ENCODE measurements around the gene RNFT1.
A peak's percentile ranks its signal among the peaks of the same experiment; 100 is the strongest.
"Not testable (repeated sequence)": the region's sequence is repeated elsewhere in the genome, so short reads cannot be mapped to it uniquely, and the experiment has no call there.

RNFT1 gene

GRCh38 chr17:59964482-59965328, at the start of gene RNFT1:
Gene RNFT1, minus strand, starts transcription at chr17:59964740. Its CDS starts 77 bp downstream, at chr17:59964663.
- peak; percentile 93 for DNase-seq (ENCODE audit: low spot score)
- in situ Hi-C loops (cut with MboI; ENCODE audit: low pct_unique_long_range_greater_than_20kb, low sequenced_read_pairs, unreplicated experiment), result no loop called here
- TF ChIP-seq CTCF (IDR thresholded peaks at IDR 0.05; ENCODE audit: extremely low read depth, insufficient read depth, missing control alignments), result no peak

GRCh38 chr17:60009326-60009725, 44.8 kb upstream of the RNFT1 start:
- not testable (repeated sequence) for DNase-seq (ENCODE audit: low spot score)

GRCh38 chr17:60008377-60008776, 43.8 kb upstream of the RNFT1 start:
- DNase-seq (ENCODE audit: low spot score); in situ Hi-C loops (cut with MboI; ENCODE audit: low pct_unique_long_range_greater_than_20kb, low sequenced_read_pairs, unreplicated experiment): not testable (repeated sequence)

More at GRCh38 chr17:60009326-60009725, 44.8 kb upstream of the RNFT1 start:
- in situ Hi-C loops (cut with MboI; ENCODE audit: low pct_unique_long_range_greater_than_20kb, low sequenced_read_pairs, unreplicated experiment), result not testable (repeated sequence)

GRCh38 chr17:60006160-60006559, 41.6 kb upstream of the RNFT1 start:
- no peak for DNase-seq (ENCODE audit: low spot score)
- in situ Hi-C loops (cut with MboI; ENCODE audit: low pct_unique_long_range_greater_than_20kb, low sequenced_read_pairs, unreplicated experiment), result no loop called here
- TF ChIP-seq CTCF (IDR thresholded peaks at IDR 0.05; ENCODE audit: extremely low read depth, insufficient read depth, missing control alignments), result no peak

- in situ Hi-C loops (cut with MboI; ENCODE audit: low pct_unique_long_range_greater_than_20kb, low sequenced_read_pairs, unreplicated experiment); DNase-seq (ENCODE audit: low spot score): not testable (repeated sequence)
Measured at GRCh38 chr17:60004561-60004960, 40.0 kb upstream of the RNFT1 start.

- in situ Hi-C loops (cut with MboI; ENCODE audit: low pct_unique_long_range_greater_than_20kb, low sequenced_read_pairs, unreplicated experiment); DNase-seq (ENCODE audit: low spot score): not testable (repeated sequence)
Measured at GRCh38 chr17:60002405-60002804, 37.9 kb upstream of the RNFT1 start.

GRCh38 chr17:59996608-59997007, 32.1 kb upstream of the RNFT1 start:
- in situ Hi-C loops (cut with MboI; ENCODE audit: low pct_unique_long_range_greater_than_20kb, low sequenced_read_pairs, unreplicated experiment), result not testable (repeated sequence)

GRCh38 chr17:59975166-59975565, 10.6 kb upstream of the RNFT1 start:
- in situ Hi-C loops (cut with MboI; ENCODE audit: low pct_unique_long_range_greater_than_20kb, low sequenced_read_pairs, unreplicated experiment); DNase-seq (ENCODE audit: low spot score): not testable (repeated sequence)

More at GRCh38 chr17:59996608-59997007, 32.1 kb upstream of the RNFT1 start:
- DNase-seq (ENCODE audit: low spot score), result not testable (repeated sequence)

GRCh38 chr17:59973483-59973882, 8.9 kb upstream of the RNFT1 start:
- DNase-seq (ENCODE audit: low spot score); in situ Hi-C loops (cut with MboI; ENCODE audit: low pct_unique_long_range_greater_than_20kb, low sequenced_read_pairs, unreplicated experiment): not testable (repeated sequence)

- TF ChIP-seq CTCF (IDR thresholded peaks at IDR 0.05; ENCODE audit: extremely low read depth, insufficient read depth, missing control alignments), result no peak
- DNase-seq (ENCODE audit: low spot score), result no peak
- in situ Hi-C loops (cut with MboI; ENCODE audit: low pct_unique_long_range_greater_than_20kb, low sequenced_read_pairs, unreplicated experiment), result no loop called here
Measured at GRCh38 chr17:59972778-59973177, 8.2 kb upstream of the RNFT1 start.

GRCh38 chr17:59971771-59972170, 7.2 kb upstream of the RNFT1 start:
- DNase-seq (ENCODE audit: low spot score); in situ Hi-C loops (cut with MboI; ENCODE audit: low pct_unique_long_range_greater_than_20kb, low sequenced_read_pairs, unreplicated experiment): not testable (repeated sequence)
